Mesodermal cell (in vitro differentiated cells): Measurements from ENCODE around the gene TBCA.

Source experiments
- H3K27ac ChIP-seq: 2 replicates; pipeline ENCODE4 v1.7.0; 2013; ENCODE audit warnings: mild to moderate bottlenecking, low read depth, low read length, moderate library complexity; ENCODE audit not compliant: severe bottlenecking
- H3K36me3 ChIP-seq: 2 replicates; pipeline ENCODE4 v1.7.1; 2013; ENCODE audit warnings: mild to moderate bottlenecking, low read length, moderate library complexity; ENCODE audit not compliant: control insufficient read depth, insufficient read depth
- H3K4me1 ChIP-seq: one replicate; pipeline ENCODE4 v1.7.1; 2013; ENCODE audit warnings: mild to moderate bottlenecking, low read length; ENCODE audit not compliant: insufficient read depth, control insufficient read depth, poor library complexity, severe bottlenecking
- H3K4me3 ChIP-seq: 2 replicates; pipeline ENCODE4 v1.7.0; 2013; ENCODE audit warnings: low read length, control low read depth, mild to moderate bottlenecking; ENCODE audit not compliant: insufficient read depth, poor library complexity, severe bottlenecking; ENCODE audit errors: extremely low read depth
- H3K9me3 ChIP-seq: 2 replicates; pipeline ENCODE4 v1.7.1; 2013; ENCODE audit warnings: mild to moderate bottlenecking, low read length, moderate library complexity; ENCODE audit not compliant: control insufficient read depth
- WGBS, 2 experiments: methylation state at CpG; one replicate each; pipeline ENCODE4 v1.1.5; 2013; ENCODE audit warnings: missing lambda C conversion rate in 2 of 2; ENCODE audit not compliant: insufficient coverage in 2 of 2; 5-methylcytosine and 5-hydroxymethylcytosine counted together

Gene TBCA

DNA sequence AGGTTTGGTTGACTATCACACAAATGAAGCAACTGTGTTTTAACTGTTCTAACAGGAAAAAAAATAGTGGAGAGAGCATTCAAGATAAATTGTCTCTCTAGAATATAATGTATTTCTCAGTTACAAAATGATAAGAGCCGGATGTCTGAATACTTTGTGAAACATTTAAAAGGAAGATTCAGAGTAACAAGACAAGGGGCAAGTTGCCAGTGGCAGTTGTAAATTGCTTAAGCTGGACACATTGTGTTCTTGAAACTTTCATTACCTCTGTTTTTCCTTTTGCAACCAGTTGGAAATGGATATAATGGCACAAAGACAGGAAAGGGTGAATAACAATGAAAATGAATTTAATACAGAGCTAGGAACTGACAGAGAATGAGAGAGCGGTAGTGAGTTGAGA is 15.2 kb upstream of the TBCA start:
- no peaks in the 10 kb centered on the region for H3K36me3 ChIP-seq
- H3K4me3 ChIP-seq = no peak overlapping the region
- peaks cover 7% of the 10 kb centered on the region for H3K9me3 ChIP-seq
- H3K4me1 ChIP-seq = no peaks in the 10 kb centered on the region
- WGBS, 2 experiments = 85 to 87% methylated on average over 2 of the region's 2 CpGs
- H3K27ac ChIP-seq = no peak overlapping the region

GRCh38 chr5:77785229-77785628 is 9.1 kb upstream of the TBCA start:
- no peak overlapping the region for H3K4me3 ChIP-seq
- no peak overlapping the region for H3K27ac ChIP-seq
- H3K36me3 ChIP-seq = no peaks in the 10 kb centered on the region
- no peaks in the 10 kb centered on the region for H3K4me1 ChIP-seq
- H3K9me3 ChIP-seq = no peaks in the 10 kb centered on the region
- WGBS, 2 experiments = 94 to 95% methylated on average over 15 to 17 of the region's 17 CpGs

DNA sequence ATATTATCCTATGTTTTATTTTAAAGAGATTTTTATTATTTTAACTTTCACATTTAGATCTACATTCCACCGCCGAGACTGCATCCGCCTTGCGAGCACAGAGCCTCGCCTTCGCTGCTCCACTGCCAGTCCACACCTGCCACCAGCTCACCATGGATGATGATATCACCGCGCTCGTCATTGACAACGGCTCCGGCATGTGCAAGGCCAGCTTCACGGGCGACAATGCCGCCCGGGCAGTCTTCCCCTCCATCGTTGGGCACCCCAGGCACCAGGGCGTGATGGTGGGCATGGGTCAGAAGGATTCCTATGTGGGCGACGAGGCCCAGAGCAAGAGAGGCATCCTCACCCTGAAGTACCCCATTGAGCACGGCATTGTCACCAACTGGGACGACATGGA is 8.6 kb upstream of the TBCA start:
- Histone ChIP-seq H3K9me3 (no peaks in the 10 kb centered on the region), H3K4me1 (no peaks in the 10 kb centered on the region), H3K27ac (no peak overlapping the region), H3K36me3 (no peaks in the 10 kb centered on the region), H3K4me3 (no peak overlapping the region)
- 92 to 96% methylated on average over 14 to 17 of the region's 21 CpGs for WGBS, 2 experiments

GRCh38 chr5:77781076-77781475 is 4.9 kb upstream of the TBCA start:
- WGBS, 2 experiments = 100% methylated on average over 1 of the region's 1 CpG; no CpG with 5 or more reads in 1 of the 2 experiments
- Histone ChIP-seq H3K36me3 (no peaks in the 10 kb centered on the region), H3K4me1 (peaks cover 4% of the 10 kb centered on the region), H3K9me3 (no peaks in the 10 kb centered on the region), H3K4me3 (no peak overlapping the region), H3K27ac (no peak overlapping the region)

DNA sequence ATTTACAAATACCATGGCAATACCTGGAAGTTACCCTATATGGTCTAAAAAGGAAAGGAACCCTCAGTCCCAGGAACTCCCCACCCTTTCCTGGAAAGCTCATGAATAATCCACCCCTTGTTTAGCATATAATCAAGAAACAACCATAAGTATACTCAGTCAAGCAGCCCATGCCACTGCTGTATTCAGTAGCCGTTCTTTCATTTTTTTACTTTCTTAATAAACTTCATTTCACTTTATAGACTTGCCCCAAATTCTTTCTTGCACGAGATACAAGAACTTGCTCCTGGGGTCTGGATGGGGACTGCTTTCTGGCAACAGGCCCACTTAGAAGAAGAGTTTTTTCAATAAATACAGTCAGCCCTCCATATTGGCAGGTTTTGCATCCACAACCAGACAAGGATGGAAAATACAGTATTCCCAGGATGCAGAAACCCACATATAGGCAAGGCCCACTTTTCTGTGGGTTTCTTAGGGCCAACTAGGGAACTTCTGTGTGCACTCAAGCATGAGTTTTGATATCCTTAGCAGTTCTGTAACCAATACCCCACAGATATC is 2.8 kb upstream of the TBCA start:
- peaks cover 8% of the 10 kb centered on the region for H3K4me1 ChIP-seq
- WGBS, 2 experiments = 75 to 92% methylated on average over 1 to 2 of the region's 2 CpGs
- no peak overlapping the region for H3K27ac ChIP-seq
- no peaks in the 10 kb centered on the region for H3K9me3 ChIP-seq
- peaks cover 3% of the 10 kb centered on the region for H3K36me3 ChIP-seq
- H3K4me3 ChIP-seq = no peak overlapping the region

GRCh38 chr5:77778398-77778797 is 2.3 kb upstream of the TBCA start:
- H3K9me3 ChIP-seq = no peaks in the 10 kb centered on the region
- no peak overlapping the region for H3K4me3 ChIP-seq
- WGBS, 2 experiments = 100% methylated on average over 1 of the region's 2 CpGs
- H3K27ac ChIP-seq = no peak overlapping the region
- peaks cover 7% of the 10 kb centered on the region for H3K36me3 ChIP-seq
- H3K4me1 ChIP-seq = peaks cover 11% of the 10 kb centered on the region

- Histone ChIP-seq H3K36me3 (peaks cover 11% of the 10 kb centered on the region), H3K4me3 (no peak overlapping the region), H3K27ac (no peak overlapping the region), H3K4me1 (peaks cover 12% of the 10 kb centered on the region), H3K9me3 (no peaks in the 10 kb centered on the region)
- 67 to 100% methylated on average over 1 to 2 of the region's 3 CpGs for WGBS, 2 experiments
Observed at GRCh38 chr5:77777911-77778310, 1.8 kb upstream of the TBCA start.

DNA sequence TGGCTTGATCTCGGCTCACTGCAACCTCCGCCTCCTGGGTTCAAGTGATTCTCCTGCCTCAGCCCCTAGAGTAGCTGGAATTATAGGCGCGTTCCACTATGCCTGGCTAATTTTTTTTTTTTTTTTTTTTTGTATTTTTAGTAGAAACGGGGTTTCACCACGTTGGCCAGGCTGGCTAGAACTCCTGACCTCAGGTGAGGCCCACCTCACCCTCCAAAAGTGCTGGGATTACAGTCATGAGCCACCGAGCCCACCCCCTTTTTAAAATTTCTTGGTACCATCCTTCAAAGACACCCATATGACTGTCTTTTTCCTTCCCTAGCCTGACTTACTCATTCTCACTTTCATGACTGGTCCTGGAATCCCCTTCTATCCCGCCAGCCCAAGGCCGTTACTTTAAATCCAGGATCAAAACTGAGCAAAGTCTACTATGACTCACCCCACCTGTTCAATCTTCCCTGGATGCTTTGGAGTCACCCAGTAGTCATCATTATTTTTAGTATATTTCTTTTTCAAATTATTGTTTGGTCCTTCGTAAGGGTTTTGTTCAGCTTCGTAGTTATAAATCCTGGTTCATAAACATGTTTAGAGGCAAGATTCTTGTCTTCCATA is 1.2 kb upstream of the TBCA start:
- Histone ChIP-seq H3K9me3 (no peaks in the 10 kb centered on the region), H3K36me3 (peaks cover 12% of the 10 kb centered on the region), H3K4me3 (no peak overlapping the region), H3K4me1 (peaks cover 12% of the 10 kb centered on the region), H3K27ac (no peak overlapping the region)
- WGBS, 2 experiments = 88 to 90% methylated on average over 4 to 5 of the region's 11 CpGs

DNA sequence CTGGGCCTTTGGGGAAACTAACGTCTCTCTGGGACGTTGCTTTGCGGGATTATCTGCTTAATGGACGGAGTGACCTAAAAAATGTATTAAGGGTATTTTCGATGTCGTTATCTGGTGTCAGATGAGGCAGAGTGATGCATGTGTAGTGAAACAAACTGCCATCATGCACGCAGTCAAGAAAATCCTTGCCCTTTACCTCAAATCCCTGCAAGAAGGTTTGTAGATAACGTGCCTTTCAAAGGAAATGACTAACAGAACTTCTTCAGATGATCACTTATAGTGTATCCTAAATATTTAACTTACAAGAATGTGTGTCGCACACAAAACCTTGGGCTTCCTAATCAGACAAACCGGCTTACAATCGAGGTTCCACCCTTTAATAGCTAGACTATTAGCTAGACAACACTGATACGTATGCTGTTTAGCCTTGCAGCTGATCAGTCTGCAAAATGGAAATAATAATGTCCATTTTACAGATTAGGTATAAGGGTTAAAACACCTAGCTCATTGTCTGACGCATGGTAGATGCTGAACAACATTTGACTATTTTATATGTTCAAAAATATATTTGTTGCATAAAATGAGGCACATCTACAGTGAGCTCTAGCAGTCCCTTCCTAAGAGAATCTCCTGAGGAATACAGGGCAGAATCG is 541 bp upstream of the TBCA start:
- peaks cover 12% of the 10 kb centered on the region for H3K4me1 ChIP-seq
- 0 to 96% methylated on average over 1 to 4 of the region's 14 CpGs for WGBS, 2 experiments
- peaks cover 18% of the 10 kb centered on the region for H3K36me3 ChIP-seq
- H3K27ac ChIP-seq = peak overlapping the region; percentile 68
- peak overlapping the region; percentile 82 for H3K4me3 ChIP-seq
- H3K9me3 ChIP-seq = no peaks in the 10 kb centered on the region

DNA sequence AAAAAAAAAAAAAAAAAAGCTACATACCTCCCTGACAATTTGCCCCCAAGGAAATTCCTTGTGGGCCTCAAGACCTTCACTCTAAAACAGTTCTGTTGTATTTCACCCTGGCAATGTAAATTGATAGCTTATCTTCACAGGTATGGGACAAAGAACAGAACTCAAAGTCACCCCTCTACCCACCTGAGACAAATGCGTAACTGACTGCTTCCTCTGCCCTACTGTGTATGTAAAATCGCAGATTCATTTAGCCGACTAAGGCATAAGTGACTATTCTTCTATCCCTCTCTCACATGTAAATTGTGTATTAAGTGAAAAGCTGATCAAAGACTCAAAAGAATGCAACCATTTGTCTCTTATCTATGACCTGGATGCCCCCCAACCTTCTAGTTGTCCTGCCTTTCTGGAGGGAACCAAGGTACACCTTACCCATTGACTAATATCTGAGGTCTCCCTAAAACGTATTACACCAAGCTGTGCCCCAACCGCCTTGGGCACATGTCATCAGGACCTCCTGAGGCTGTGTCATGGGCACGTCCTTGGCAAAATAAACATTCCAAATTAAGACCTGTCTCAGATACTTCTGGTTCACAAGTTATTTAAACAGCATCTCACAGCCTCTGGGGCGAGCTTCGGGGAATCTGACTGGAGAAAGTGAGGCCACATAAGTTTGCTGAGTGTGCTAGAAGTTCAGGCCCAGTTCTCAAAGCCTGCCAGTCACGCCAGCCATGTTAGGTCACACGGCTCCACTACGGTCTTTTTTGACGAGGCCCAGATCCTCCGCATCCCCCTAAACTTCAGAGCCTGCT is 954 bp downstream of the TBCA start:
- Histone ChIP-seq H3K36me3 (peaks cover 32% of the 10 kb centered on the region), H3K4me1 (peaks cover 12% of the 10 kb centered on the region), H3K4me3 (peak overlapping the region; percentile 82), H3K9me3 (no peaks in the 10 kb centered on the region), H3K27ac (peak overlapping the region; percentile 95)
- 1 to 9% methylated on average over 8 to 9 of the region's 13 CpGs for WGBS, 2 experiments
